ENCODE measurements around the gene GALR2. TPM values are rescaled to one million over a fixed set of nuclear protein-coding genes. Genes with fewer than 3 reads are reported as not detected.

GALR2 gene
- total RNA-seq, 1 donor from 2014 or later, result 3.3 TPM

DNA sequence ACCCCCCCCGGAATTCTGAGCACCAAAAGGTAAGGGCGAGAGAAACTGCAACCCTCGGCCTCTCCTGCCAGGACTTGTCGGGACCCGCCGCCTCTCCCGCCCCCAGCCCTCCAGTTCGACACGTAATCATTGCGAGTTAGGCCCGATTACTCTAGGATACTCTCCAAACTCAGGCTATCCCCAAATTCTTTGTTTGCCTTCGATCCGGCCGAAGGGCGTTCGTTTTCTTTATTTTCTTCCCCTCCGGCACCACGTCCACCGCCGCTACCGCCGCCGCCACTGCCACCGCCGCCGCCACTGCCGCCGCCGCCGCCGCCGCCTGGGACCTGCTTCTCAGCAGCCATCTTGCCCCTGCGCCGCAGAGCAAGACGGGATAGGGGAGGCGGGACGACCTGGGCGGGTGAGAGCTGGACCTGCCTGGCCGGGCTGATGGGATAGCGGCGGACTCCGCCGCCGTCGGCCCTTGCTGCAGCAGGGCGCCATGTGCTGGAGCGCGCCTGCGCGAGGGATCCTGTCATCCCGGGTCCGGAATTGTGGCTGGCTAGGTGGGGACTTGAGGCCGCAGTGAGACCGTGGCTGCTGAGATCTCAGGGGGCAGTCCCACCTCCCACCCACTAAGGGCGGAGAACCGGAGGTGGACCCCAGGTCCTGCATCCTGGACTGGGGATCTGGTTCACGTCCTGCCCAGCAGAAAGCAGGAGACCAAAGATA lies 2.3 kb upstream of the GALR2 start, which contains the start of gene SRP68:
Gene SRP68, minus strand, starts transcription at position 370 of the 711 bp plus-strand sequence. Its CDS starts 26 bp downstream, at position 344.
- DNase-seq, result peak; percentile 96
- H3K4me1 Mint-ChIP-seq (ENCODE audit: low read depth, unreplicated experiment), result peaks cover 9% of the 10 kb centered on the region
- peak within 1 kb of the TSS; percentile 93 for H3K4me3 Mint-ChIP-seq (ENCODE audit: unreplicated experiment)
- TF ChIP-seq, protein P1, sequence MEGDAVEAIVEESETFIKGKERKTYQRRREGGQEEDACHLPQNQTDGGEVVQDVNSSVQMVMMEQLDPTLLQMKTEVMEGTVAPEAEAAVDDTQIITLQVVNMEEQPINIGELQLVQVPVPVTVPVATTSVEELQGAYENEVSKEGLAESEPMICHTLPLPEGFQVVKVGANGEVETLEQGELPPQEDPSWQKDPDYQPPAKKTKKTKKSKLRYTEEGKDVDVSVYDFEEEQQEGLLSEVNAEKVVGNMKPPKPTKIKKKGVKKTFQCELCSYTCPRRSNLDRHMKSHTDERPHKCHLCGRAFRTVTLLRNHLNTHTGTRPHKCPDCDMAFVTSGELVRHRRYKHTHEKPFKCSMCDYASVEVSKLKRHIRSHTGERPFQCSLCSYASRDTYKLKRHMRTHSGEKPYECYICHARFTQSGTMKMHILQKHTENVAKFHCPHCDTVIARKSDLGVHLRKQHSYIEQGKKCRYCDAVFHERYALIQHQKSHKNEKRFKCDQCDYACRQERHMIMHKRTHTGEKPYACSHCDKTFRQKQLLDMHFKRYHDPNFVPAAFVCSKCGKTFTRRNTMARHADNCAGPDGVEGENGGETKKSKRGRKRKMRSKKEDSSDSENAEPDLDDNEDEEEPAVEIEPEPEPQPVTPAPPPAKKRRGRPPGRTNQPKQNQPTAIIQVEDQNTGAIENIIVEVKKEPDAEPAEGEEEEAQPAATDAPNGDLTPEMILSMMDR (IDR thresholded peaks at IDR 0.05; ENCODE audit: partially characterized antibody, unreplicated experiment), result no peak
- H3K27me3 Mint-ChIP-seq (ENCODE audit: unreplicated experiment), result peaks cover 16% of the 10 kb centered on the region
- no peaks in the 10 kb centered on the region for H3K36me3 Mint-ChIP-seq (ENCODE audit: unreplicated experiment)
- H3K27ac Mint-ChIP-seq (ENCODE audit: unreplicated experiment), result peak within 1 kb of the TSS; percentile 80
- H3K9me3 Mint-ChIP-seq (ENCODE audit: unreplicated experiment), result peaks cover 5% of the 10 kb centered on the region

GRCh38 chr17:76075364-76076145 lies 974 bp downstream of the GALR2 start:
- Mint-ChIP-seq H3K4me3 (ENCODE audit: unreplicated experiment) (peak overlapping the region; percentile 57), H3K4me1 (ENCODE audit: low read depth, unreplicated experiment) (peaks cover 10% of the 10 kb centered on the region), H3K36me3 (ENCODE audit: unreplicated experiment) (no peaks in the 10 kb centered on the region), H3K27ac (ENCODE audit: unreplicated experiment) (no peak overlapping the region), H3K27me3 (ENCODE audit: unreplicated experiment) (peaks cover 28% of the 10 kb centered on the region), H3K9me3 (ENCODE audit: unreplicated experiment) (peaks cover 8% of the 10 kb centered on the region)
- TF ChIP-seq, protein P1 (IDR thresholded peaks at IDR 0.05; ENCODE audit: partially characterized antibody, unreplicated experiment), result no peak
- DNase-seq, result peak; percentile 47

DNA sequence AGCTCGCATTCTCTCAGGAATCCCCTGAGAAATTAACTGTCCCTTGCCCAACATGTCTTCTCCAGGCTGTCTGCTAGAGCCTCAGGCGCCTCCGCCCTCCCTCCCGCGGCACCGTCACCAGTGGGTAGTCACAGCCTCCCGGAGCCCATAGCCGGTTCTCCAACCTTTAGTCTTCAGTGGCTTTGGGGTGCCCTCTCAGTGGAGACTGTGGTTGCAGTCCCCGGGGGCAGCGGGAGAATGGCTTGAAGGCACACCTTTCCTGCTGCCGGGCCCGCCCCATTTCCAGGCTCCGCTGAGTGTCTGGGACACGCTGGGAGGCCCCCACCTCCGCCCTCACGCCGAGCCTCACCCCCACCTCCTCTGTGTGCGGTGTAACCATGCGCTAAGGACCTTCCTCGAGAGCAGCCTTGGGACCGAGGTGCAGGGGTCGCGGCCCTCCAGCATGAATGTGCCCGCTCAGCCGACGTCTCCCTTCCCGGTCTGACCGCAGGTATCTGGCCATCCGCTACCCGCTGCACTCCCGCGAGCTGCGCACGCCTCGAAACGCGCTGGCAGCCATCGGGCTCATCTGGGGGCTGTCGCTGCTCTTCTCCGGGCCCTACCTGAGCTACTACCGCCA lies 1.7 kb downstream of the GALR2 start:
- Mint-ChIP-seq H3K9me3 (ENCODE audit: unreplicated experiment) (peaks cover 11% of the 10 kb centered on the region), H3K4me3 (ENCODE audit: unreplicated experiment) (no peak overlapping the region), H3K36me3 (ENCODE audit: unreplicated experiment) (no peaks in the 10 kb centered on the region), H3K4me1 (ENCODE audit: low read depth, unreplicated experiment) (peaks cover 9% of the 10 kb centered on the region), H3K27me3 (ENCODE audit: unreplicated experiment) (peaks cover 33% of the 10 kb centered on the region), H3K27ac (ENCODE audit: unreplicated experiment) (no peak overlapping the region)
- TF ChIP-seq, protein P1 (IDR thresholded peaks at IDR 0.05; ENCODE audit: partially characterized antibody, unreplicated experiment), result no peak
- no peak for DNase-seq

- H3K9me3 Mint-ChIP-seq (ENCODE audit: unreplicated experiment), result peaks cover 11% of the 10 kb centered on the region
- H3K27me3 Mint-ChIP-seq (ENCODE audit: unreplicated experiment), result peaks cover 35% of the 10 kb centered on the region
- DNase-seq, result no peak
- no peaks in the 10 kb centered on the region for H3K36me3 Mint-ChIP-seq (ENCODE audit: unreplicated experiment)
- H3K27ac Mint-ChIP-seq (ENCODE audit: unreplicated experiment), result no peak overlapping the region
- TF ChIP-seq, protein P1 (IDR thresholded peaks at IDR 0.05; ENCODE audit: partially characterized antibody, unreplicated experiment), result no peak
- peak overlapping the region; percentile 78 for H3K4me3 Mint-ChIP-seq (ENCODE audit: unreplicated experiment)
- peaks cover 5% of the 10 kb centered on the region for H3K4me1 Mint-ChIP-seq (ENCODE audit: low read depth, unreplicated experiment)
These were observed 2.4 kb downstream of the GALR2 start for GRCh38 chr17:76076765-76077583.
